ENCODE results near the gene PRR20B. TPM values are rescaled to one million over a fixed set of nuclear protein-coding genes. Genes with fewer than 3 reads are reported as not detected.
"Not testable (repeated sequence)": the region's sequence is repeated elsewhere in the genome, so short reads cannot be mapped to it uniquely, and the experiment has no call there.

The PRR20B gene
- not detected in 2 replicates for total RNA-seq

DNA sequence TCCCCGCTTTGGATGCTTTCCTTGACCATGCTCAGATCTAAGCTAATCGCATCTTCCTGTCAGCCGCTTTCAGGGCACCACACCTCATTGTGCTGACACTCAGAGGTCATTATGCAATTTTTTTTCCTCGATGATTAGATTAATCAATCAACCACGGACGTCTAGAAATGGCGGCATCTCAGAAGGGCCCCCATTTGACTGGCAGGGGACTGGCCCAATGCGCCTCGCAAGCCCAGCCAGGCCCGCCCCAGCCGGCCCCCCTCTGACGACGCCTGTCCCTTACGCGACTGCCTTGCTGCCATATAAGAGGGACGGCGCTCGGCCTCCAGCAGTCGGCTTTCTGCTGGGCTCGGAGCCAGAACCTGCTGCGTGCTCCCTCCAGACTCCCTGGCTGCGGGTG, at the start of gene PRR20B:
PRR20B (plus strand) TSS at position 301 of the 400 bp plus-strand sequence. CDS start 387 bp downstream, outside the sequence.
- intact Hi-C loops (cut with micrococcal nuclease); H3K36me3 Mint-ChIP-seq (ENCODE audit: low read depth); H3K27ac Mint-ChIP-seq: not testable (repeated sequence)

DNA sequence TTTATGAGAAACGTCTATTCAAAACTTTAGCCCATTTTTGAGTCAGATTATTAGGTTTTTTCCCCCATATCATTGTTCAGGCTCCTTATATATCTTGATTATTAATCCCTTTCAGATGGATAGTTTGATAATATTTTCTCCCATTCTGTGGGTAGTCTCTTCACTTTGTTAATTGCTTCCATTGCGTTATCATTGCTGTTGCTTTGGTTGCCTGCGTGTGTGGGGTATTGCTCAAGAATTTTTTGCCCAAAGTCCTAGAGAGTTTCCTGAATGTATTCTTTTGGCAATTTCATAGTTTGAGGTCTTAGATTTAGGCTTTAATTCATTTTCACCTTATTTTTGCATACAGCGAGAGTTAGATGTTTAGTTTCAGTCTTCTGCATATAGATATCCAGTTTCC, 32.3 kb upstream of the PRR20B start:
- Mint-ChIP-seq H3K9me3 (peaks cover 12% of the 10 kb centered on the region), H3K4me1 (no peaks in the 10 kb centered on the region), H3K4me3 (no peak overlapping the region), H3K27me3 (no peaks in the 10 kb centered on the region), H3K36me3 (ENCODE audit: low read depth) (no peaks in the 10 kb centered on the region), H3K27ac (no peak overlapping the region)
- no peak for DNase-seq
- intact Hi-C loops (cut with micrococcal nuclease) = no loop called here

More for the DNA sequence above, at the start of gene PRR20B:
- H3K4me1 Mint-ChIP-seq, H3K4me3 Mint-ChIP-seq, DNase-seq, H3K27me3 Mint-ChIP-seq, H3K9me3 Mint-ChIP-seq: not testable (repeated sequence)

DNA sequence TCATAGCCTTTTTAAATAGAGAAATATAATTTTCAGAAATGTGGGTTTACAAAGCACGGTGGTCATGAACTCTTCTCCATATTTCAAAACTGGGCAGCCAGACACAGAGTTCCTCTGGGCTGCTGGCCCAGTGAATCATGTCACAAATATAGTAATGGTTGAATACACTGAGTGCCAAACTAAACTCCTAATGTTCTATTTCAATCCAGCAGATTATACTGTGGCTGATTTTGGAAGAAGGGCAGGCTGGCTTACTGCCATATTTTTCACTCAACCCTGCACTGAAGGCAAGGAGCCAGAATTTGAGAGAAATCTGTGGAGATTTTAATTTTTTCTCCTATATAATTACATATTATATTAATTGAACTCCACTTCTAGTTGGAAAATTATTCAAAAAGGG, 23.6 kb upstream of the PRR20B start:
- intact Hi-C loops (cut with micrococcal nuclease) = no loop called here
- H3K9me3 Mint-ChIP-seq = peaks cover 4% of the 10 kb centered on the region
- no peak for DNase-seq
- H3K4me1 Mint-ChIP-seq = no peaks in the 10 kb centered on the region
- H3K27ac Mint-ChIP-seq = no peak overlapping the region
- no peaks in the 10 kb centered on the region for H3K27me3 Mint-ChIP-seq
- no peaks in the 10 kb centered on the region for H3K36me3 Mint-ChIP-seq (ENCODE audit: low read depth)
- H3K4me3 Mint-ChIP-seq = no peak overlapping the region

DNA sequence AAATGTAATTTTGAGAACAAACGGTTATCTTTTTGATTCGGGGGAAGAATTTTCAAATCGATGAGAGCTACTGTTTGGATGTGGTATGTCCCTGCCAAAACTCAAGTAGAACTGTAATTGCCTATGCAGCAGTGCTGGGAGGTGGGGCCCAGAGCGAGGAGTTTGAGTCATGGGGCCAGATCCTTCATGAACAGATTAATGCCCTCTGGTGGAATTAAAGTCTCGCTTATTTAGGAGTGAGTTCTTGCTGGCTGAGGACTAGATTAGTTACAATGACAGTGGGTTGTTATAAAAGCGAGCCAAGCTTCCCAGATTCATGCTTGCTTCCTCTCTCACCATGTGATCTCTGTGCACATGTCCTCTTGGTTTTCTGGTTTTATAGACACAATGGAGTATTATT, 18.4 kb upstream of the PRR20B start:
- peaks cover 5% of the 10 kb centered on the region for H3K9me3 Mint-ChIP-seq
- intact Hi-C loops (cut with micrococcal nuclease) = no loop called here
- no peaks in the 10 kb centered on the region for H3K4me1 Mint-ChIP-seq
- H3K27me3 Mint-ChIP-seq = no peaks in the 10 kb centered on the region
- no peak overlapping the region for H3K4me3 Mint-ChIP-seq
- no peak overlapping the region for H3K27ac Mint-ChIP-seq
- H3K36me3 Mint-ChIP-seq (ENCODE audit: low read depth) = no peaks in the 10 kb centered on the region
- DNase-seq = no peak

DNA sequence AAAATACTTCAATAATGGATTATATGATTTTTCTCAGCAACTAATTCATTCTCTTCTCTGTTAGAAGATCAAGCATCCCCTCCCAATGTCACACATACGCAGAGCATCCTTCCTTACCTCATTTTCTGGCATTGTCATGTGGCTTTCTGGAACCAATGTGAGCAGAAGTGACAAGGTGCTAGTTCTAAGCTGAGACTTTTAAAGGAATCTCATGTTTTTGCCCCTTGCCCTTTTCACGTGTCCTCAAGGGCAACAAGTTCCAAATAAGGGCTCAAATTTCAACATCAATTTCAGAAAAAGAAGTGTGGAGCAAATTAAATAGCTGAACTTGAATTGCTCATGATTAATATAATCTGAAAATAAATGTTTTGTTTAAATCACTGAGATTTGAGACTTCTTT, 11.2 kb upstream of the PRR20B start:
- Mint-ChIP-seq H3K27me3 (no peaks in the 10 kb centered on the region), H3K9me3 (peaks cover 5% of the 10 kb centered on the region), H3K36me3 (ENCODE audit: low read depth) (no peaks in the 10 kb centered on the region), H3K4me3 (no peak overlapping the region), H3K27ac (no peak overlapping the region), H3K4me1 (no peaks in the 10 kb centered on the region)
- no peak for DNase-seq
- intact Hi-C loops (cut with micrococcal nuclease) = no loop called here

DNA sequence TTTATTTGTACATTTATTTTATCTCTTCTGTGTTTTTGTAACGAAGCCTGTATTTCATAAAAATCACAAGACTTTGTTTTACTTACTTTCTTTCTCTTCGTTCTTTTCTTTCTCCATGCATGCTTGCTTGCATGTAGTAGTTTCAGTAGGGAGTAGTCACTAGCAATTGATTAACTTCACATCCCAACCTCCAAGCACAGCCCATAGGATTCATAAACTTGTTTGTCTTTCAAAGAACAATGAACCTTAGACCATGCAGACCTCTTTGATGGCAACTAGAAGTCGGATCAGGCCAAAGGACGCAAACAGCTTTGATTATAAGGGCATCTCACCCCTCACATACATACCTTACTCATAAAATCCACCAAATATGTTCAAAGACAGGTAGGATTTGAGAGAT, 9.7 kb upstream of the PRR20B start:
- H3K27ac Mint-ChIP-seq = no peak overlapping the region
- DNase-seq = no peak
- H3K4me3 Mint-ChIP-seq = no peak overlapping the region
- no peaks in the 10 kb centered on the region for H3K36me3 Mint-ChIP-seq (ENCODE audit: low read depth)
- no peaks in the 10 kb centered on the region for H3K9me3 Mint-ChIP-seq
- no peaks in the 10 kb centered on the region for H3K27me3 Mint-ChIP-seq
- H3K4me1 Mint-ChIP-seq = no peaks in the 10 kb centered on the region
- intact Hi-C loops (cut with micrococcal nuclease) = no loop called here

DNA sequence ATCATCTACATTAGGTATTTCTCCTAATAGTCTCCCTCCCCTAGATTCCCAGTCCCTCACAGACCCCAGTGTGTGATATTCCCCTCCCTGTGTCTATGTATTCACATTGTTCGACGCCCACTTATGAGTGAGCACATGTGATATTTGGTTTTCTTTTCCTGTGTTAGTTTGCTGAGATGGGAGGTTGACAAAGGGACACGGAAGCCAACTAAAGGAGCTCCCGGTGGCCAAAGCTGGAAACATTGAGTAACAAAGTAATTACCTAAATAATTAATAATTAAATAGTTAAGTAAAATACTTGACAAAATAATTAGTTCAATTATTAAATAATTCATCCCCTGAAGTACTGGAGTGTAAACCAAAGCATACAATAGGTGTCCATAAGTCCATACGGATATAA, 8.3 kb upstream of the PRR20B start:
- Mint-ChIP-seq H3K4me1 (no peaks in the 10 kb centered on the region), H3K36me3 (ENCODE audit: low read depth) (no peaks in the 10 kb centered on the region), H3K27me3 (no peaks in the 10 kb centered on the region), H3K4me3 (no peak overlapping the region), H3K9me3 (no peaks in the 10 kb centered on the region), H3K27ac (no peak overlapping the region)
- intact Hi-C loops (cut with micrococcal nuclease) = no loop called here
- DNase-seq = no peak

DNA sequence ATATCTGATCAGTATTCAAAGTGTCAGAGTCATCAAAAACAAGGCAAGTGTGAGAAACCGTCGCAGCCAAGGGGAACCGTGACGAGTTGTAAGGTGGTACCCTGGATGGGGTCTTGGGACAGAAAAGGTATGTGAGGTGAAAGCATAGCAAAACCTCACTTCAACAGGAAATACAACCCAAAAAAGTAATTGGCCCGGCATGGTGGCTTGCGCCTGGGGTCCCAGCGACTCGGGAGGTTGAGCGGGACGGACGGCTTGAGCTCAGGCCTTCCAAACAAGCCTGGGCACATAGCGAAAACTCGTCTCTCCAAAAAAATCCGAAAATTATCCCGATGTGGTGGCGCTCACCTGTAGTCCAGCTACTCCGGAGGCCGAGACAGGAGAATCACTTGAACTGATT, 7.5 kb upstream of the PRR20B start:
- H3K4me3 Mint-ChIP-seq; H3K27me3 Mint-ChIP-seq; H3K36me3 Mint-ChIP-seq (ENCODE audit: low read depth); DNase-seq; H3K9me3 Mint-ChIP-seq; H3K27ac Mint-ChIP-seq; H3K4me1 Mint-ChIP-seq; intact Hi-C loops (cut with micrococcal nuclease): not testable (repeated sequence)

DNA sequence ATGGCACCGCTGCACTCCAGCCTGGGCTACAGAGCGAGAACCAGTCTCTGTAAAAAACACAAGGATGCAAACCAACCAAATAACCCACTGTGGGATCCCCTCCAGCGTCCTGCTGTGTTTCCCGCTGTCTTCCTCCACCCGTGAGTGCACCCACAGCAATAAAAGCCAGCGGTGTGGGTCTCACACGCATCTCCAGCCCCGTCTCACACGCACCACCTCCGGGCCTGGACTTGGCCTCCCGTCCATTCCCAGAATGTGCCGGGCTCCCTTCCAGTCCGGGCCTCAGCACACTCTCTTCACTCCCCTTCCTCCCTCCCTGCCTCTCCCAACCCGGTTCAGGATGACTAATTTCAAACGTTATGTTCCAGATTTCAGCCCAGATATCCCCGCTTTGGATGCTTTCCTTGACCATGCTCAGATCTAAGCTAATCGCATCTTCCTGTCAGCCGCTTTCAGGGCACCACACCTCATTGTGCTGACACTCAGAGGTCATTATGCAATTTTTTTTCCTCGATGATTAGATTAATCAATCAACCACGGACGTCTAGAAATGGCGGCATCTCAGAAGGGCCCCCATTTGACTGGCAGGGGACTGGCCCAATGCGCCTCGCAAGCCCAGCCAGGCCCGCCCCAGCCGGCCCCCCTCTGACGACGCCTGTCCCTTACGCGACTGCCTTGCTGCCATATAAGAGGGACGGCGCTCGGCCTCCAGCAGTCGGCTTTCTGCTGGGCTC, 6.9 kb upstream of the PRR20B start, which contains the start of gene PRR20A:
PRR20A (plus strand) TSS at position 684 of the 734 bp plus-strand sequence. CDS start 387 bp downstream, outside the sequence.
- H3K27me3 Mint-ChIP-seq; intact Hi-C loops (cut with micrococcal nuclease); H3K9me3 Mint-ChIP-seq; H3K27ac Mint-ChIP-seq; DNase-seq; H3K4me3 Mint-ChIP-seq; H3K36me3 Mint-ChIP-seq (ENCODE audit: low read depth); H3K4me1 Mint-ChIP-seq: not testable (repeated sequence)

DNA sequence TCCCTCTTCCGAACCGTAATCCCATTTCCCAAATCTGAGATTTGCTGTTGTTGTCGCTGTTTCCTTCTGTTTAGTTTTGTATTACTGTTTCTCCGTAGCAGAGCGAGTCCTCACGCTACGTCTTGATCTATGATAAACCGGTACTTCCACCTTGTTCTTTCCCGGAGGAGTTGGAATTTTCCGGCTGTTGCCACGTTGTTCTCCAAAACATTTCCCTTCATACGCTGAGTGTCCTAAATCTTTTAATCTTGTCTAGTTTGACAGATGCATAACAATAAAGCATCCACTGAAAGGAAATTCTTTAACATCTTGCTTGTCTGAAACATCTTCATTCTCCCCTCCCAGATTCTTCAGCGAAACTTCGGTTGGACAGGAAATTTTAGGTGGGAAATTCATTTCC, 818 bp downstream of the PRR20B start:
- DNase-seq; H3K36me3 Mint-ChIP-seq (ENCODE audit: low read depth); H3K27ac Mint-ChIP-seq; H3K27me3 Mint-ChIP-seq; H3K4me3 Mint-ChIP-seq; H3K9me3 Mint-ChIP-seq; H3K4me1 Mint-ChIP-seq; intact Hi-C loops (cut with micrococcal nuclease): not testable (repeated sequence)

DNA sequence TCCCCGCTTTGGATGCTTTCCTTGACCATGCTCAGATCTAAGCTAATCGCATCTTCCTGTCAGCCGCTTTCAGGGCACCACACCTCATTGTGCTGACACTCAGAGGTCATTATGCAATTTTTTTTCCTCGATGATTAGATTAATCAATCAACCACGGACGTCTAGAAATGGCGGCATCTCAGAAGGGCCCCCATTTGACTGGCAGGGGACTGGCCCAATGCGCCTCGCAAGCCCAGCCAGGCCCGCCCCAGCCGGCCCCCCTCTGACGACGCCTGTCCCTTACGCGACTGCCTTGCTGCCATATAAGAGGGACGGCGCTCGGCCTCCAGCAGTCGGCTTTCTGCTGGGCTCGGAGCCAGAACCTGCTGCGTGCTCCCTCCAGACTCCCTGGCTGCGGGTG, 6.5 kb downstream of the PRR20B start, which contains the start of gene PRR20C:
PRR20C (plus strand) TSS at position 301 of the 400 bp plus-strand sequence. CDS start 387 bp downstream, outside the sequence.
- H3K27me3 Mint-ChIP-seq; DNase-seq; intact Hi-C loops (cut with micrococcal nuclease); H3K9me3 Mint-ChIP-seq; H3K4me3 Mint-ChIP-seq; H3K36me3 Mint-ChIP-seq (ENCODE audit: low read depth); H3K27ac Mint-ChIP-seq; H3K4me1 Mint-ChIP-seq: not testable (repeated sequence)

DNA sequence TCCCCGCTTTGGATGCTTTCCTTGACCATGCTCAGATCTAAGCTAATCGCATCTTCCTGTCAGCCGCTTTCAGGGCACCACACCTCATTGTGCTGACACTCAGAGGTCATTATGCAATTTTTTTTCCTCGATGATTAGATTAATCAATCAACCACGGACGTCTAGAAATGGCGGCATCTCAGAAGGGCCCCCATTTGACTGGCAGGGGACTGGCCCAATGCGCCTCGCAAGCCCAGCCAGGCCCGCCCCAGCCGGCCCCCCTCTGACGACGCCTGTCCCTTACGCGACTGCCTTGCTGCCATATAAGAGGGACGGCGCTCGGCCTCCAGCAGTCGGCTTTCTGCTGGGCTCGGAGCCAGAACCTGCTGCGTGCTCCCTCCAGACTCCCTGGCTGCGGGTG, 13.0 kb downstream of the PRR20B start, which contains the start of gene PRR20D:
PRR20D (plus strand) TSS at position 301 of the 400 bp plus-strand sequence. CDS start 387 bp downstream, outside the sequence.
- H3K9me3 Mint-ChIP-seq; H3K4me1 Mint-ChIP-seq; H3K36me3 Mint-ChIP-seq (ENCODE audit: low read depth); intact Hi-C loops (cut with micrococcal nuclease); H3K27me3 Mint-ChIP-seq; H3K4me3 Mint-ChIP-seq; H3K27ac Mint-ChIP-seq; DNase-seq: not testable (repeated sequence)

DNA sequence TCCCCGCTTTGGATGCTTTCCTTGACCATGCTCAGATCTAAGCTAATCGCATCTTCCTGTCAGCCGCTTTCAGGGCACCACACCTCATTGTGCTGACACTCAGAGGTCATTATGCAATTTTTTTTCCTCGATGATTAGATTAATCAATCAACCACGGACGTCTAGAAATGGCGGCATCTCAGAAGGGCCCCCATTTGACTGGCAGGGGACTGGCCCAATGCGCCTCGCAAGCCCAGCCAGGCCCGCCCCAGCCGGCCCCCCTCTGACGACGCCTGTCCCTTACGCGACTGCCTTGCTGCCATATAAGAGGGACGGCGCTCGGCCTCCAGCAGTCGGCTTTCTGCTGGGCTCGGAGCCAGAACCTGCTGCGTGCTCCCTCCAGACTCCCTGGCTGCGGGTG, 19.6 kb downstream of the PRR20B start, which contains the start of gene PRR20E:
PRR20E (plus strand) TSS at position 301 of the 400 bp plus-strand sequence. CDS start 387 bp downstream, outside the sequence.
- H3K27me3 Mint-ChIP-seq = not testable (repeated sequence)

DNA sequence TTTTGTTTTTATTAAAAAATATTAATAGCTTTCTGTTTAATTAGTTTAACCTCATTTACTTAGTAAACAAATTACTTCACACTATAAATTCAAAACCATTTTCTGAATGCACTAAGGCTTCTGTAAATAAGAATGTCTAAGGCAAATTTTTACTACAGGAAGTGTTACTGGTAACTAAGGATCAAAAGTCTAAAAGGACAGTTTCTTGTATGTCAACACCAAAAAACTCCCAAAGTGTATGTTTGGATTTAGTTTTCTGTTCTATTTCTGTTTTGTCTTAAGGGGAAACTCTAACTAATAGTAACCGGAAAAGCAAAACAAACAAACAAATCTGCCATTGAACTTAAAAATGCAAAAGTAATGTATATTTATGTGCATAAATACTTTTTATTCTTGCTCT, 44.4 kb downstream of the PRR20B start:
- no peak overlapping the region for H3K4me3 Mint-ChIP-seq
- intact Hi-C loops (cut with micrococcal nuclease) = no loop called here
- H3K36me3 Mint-ChIP-seq (ENCODE audit: low read depth) = no peaks in the 10 kb centered on the region
- no peak overlapping the region for H3K27ac Mint-ChIP-seq
- no peaks in the 10 kb centered on the region for H3K9me3 Mint-ChIP-seq
- no peaks in the 10 kb centered on the region for H3K27me3 Mint-ChIP-seq
- no peak for DNase-seq
- H3K4me1 Mint-ChIP-seq = no peaks in the 10 kb centered on the region

More for the DNA sequence above, 19.6 kb downstream of the PRR20B start, which contains the start of gene PRR20E:
- H3K36me3 Mint-ChIP-seq (ENCODE audit: low read depth); H3K4me3 Mint-ChIP-seq; DNase-seq; H3K4me1 Mint-ChIP-seq; H3K9me3 Mint-ChIP-seq; intact Hi-C loops (cut with micrococcal nuclease); H3K27ac Mint-ChIP-seq: not testable (repeated sequence)

Measured in activated CD4-positive, alpha-beta T cell treated with anti-CD3 and anti-CD28 coated beads, Interleukin-2, amount 10 ng/mL, durations not matched to agents 24 days and 14 days (primary cell).